HFF-Myc (cell line): ENCODE results near the gene ZFR2.
A peak's percentile ranks its signal among the peaks of the same experiment; 100 is the strongest.

Source experiments
- DNase-seq: peaks from one replicate; pipeline ENCODE4 v3.0.0-alpha.2; 2011; ENCODE audit warnings: low read depth; ENCODE audit errors: extremely low read depth
- H3K4me3 ChIP-seq: replicated peaks from 2 replicates; pipeline ENCODE4 v1.5.1; 2011; ENCODE audit warnings: low read depth, mild to moderate bottlenecking, control low read depth, low read length
- TF ChIP-seq, protein P1 (sequence below): IDR thresholded peaks from 2 replicates; pipeline ENCODE4 v1.5.1; 2012; ENCODE audit warnings: mild to moderate bottlenecking, low read depth, low read length, control low read depth; ENCODE audit errors: missing control alignments

ZFR2 gene

DNA sequence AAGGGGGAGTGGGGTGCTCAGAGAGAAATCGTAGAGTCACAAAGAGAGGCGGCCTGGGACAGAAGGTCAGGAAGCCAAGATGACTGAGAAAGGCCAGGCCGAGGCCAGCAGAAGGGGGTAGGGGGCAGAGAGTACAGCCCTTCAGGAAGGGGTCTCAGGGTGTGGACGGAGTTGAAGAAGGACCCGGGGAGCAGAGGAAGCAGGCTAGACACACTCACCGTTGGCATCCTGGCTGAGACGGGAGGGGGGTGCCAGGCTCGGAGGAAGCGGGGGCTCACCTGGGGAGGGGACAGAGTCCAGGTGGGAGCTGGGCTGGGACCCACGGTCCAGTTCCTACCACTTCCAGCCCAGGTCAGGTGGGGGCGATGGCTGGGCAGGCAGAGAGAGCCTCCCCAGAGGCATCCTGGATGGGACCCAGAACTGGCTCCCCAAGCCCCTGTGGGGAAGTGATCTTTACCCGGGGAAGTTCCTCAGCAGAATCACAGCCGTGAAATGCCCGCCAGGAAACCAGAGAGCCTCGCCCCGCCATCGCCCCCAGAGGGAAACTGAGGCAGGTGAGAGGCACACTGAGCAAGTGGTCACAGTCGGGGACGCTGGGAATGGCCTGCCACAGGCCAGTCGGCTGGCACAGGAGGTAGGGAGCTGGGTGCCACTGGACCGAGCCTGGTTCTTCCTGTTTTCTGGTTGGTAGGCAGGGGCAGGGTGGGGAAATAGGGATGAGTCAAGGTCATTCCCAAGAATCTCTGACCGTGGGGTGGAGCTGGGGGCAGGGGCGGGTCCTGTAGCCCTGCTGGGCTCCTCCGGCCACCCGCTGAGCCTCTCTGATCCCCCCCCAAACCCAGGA is 84.0 kb downstream of the ZFR2 start:
- peak overlapping the region; percentile 37 for H3K4me3 ChIP-seq
- DNase-seq, result no peak
- TF ChIP-seq, protein P1, sequence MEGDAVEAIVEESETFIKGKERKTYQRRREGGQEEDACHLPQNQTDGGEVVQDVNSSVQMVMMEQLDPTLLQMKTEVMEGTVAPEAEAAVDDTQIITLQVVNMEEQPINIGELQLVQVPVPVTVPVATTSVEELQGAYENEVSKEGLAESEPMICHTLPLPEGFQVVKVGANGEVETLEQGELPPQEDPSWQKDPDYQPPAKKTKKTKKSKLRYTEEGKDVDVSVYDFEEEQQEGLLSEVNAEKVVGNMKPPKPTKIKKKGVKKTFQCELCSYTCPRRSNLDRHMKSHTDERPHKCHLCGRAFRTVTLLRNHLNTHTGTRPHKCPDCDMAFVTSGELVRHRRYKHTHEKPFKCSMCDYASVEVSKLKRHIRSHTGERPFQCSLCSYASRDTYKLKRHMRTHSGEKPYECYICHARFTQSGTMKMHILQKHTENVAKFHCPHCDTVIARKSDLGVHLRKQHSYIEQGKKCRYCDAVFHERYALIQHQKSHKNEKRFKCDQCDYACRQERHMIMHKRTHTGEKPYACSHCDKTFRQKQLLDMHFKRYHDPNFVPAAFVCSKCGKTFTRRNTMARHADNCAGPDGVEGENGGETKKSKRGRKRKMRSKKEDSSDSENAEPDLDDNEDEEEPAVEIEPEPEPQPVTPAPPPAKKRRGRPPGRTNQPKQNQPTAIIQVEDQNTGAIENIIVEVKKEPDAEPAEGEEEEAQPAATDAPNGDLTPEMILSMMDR, result no peak

DNA sequence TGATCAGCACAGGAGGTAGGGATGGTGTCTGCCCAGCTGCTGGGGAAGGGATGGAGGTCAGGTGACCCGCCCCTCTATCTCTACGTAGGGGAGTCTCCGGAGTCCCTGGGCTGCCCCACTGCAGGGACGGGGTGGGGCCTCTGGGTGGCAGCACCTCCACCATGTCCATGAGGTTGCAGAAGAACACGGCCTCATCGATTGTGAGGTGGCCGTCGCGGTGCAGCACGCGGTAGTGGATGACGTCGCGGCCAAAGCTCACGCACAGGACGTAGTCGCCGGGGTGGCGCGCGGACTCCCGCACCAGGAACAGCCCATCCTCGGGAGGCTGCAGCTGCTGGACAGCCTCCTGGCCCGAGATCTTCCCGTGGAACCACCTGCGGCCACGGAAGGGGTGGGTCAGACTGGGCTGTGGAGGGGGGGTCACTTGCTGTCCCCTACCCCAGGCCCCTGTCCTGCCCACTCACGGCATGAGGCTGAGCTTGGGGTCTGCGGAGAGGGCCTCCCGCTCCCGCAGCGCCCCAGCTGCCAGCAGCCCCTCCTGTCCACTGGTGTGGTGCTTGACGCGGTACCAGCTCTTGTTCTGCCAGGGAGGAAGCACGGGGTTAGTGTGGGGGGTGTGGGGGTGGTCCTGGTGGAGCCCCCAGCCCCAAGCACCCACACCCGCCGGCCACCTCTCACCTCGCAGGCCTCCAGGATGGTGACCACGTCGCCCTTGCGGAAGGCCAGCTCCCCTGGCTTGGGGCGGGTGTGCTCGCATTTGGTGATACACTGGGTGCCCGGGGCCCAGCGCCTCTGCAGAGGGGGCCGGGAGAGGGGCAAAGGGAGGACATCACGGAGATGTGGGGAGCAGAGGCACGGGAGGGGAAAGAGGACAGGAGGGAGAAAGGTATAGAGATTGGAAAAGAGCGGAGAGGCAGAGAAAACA is 84.9 kb downstream of the ZFR2 start:
- no peak overlapping the region for H3K4me3 ChIP-seq
- TF ChIP-seq, protein P1, result peak; percentile 24
- no peak for DNase-seq

DNA sequence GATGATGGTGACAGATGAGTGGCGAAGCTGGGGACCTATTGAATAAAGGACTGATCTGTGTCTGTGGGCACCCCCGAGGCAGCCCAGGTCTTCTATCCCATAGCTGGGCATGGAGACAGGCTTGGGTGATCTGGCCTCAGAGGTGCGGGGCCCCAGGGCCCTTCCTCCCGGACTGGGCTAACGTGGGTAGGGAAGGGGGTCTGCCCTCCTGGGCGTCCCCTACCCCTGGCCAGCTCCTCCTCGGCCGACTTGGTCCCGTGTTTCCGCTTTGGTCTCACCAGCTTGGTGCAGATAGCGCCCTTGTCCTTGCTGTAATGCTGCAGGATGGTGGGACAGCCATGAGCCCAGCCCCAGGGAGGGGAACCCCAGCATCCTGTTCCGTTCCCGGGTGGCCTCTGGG is 85.9 kb downstream of the ZFR2 start:
- H3K4me3 ChIP-seq, result no peak overlapping the region
- TF ChIP-seq, protein P1, result no peak
- no peak for DNase-seq

DNA sequence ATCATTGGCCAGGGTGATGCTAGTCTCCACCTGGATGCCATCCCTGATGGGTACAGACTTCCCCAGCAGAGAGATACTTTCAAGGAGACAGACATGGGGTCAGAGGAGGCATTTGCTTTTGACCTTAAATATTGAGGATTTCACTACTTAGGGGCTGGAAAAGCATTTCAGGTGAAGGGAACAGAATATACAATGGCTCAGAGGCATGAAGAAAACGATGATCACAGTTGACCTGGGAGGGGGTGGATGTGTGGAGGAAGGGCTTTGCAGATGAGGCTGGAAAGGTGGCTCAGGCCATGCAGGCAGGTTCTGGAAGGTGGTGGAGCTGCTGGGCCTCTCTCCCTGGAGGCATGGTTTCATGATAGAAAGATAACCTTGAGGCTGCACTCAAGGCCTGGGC is 86.5 kb downstream of the ZFR2 start:
- DNase-seq, result no peak
- TF ChIP-seq, protein P1, result no peak
- H3K4me3 ChIP-seq, result no peak overlapping the region

DNA sequence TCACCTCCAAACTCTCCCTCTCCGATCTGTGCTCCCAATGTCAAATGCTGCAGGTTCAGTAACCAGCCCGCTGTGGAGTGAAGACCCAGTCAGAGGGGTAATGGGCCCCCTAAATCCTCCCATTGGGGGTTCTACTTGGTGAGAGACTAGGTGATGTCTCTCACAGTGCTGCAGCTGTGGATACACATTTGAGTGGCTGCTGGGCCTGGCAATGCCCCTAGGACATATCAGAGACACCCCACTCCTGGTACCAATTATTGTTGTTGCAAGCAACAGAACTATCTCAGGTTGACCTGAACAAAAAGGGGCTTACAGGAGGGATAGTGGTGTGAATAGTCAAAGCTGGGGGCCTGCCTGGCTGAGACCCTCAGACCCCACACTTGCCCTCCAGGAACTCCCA is 87.2 kb downstream of the ZFR2 start:
- TF ChIP-seq, protein P1, result no peak
- H3K4me3 ChIP-seq, result no peak overlapping the region
- no peak for DNase-seq

DNA sequence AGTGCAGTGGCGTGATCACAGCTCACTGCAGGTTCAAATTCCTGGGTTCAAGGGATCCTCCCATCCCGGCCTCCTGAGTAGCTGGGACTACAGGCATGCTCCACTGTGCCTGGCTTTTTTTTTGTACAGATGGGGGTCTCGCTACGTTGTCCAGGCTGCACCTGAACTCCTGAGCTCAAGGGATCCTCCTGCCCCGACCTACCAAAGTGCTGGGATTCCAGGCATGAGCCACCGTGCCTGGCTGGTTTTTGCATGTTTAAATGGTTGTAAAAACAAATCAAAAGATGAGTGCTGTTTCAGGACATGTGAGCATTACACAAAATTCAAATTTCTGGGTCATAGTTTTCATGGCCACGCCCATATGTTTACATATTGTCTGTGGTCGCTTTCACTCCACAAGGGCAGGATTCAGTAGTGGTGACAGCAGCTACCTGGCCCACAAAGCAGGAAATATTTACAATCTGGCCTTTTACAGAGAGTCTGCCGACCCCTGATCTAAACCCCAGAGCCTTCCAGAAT is 88.0 kb downstream of the ZFR2 start:
- H3K4me3 ChIP-seq, result no peak overlapping the region
- no peak for DNase-seq
- TF ChIP-seq, protein P1, result no peak
